Activated CD4-positive, alpha-beta T cell treated with anti-CD3 and anti-CD28 coated beads, Interleukin-2, amount 50 U/mL, for 4 hours (primary cell): Measurements from ENCODE around the gene CACNG6.
"Not testable (repeated sequence)": the region's sequence is repeated elsewhere in the genome, so short reads cannot be mapped to it uniquely, and the experiment has no call there.

Experiments used
- DNase-seq, 2 experiments: peaks; one replicate each; pipeline ENCODE4 v3.0.0-alpha.2; 2020

The CACNG6 gene

GRCh38 chr19:54002495-54003315 is 11.3 kb downstream of the CACNG6 start:
- no peak for DNase-seq

- no peak for DNase-seq
Measured at GRCh38 chr19:54009440-54009839, 18.0 kb downstream of the CACNG6 start.

GRCh38 chr19:54010474-54010873 is 19.0 kb downstream of the CACNG6 start:
- DNase-seq: no peak

GRCh38 chr19:54011507-54012211 is 20.2 kb downstream of the CACNG6 start:
- DNase-seq: no peak

- no peak for DNase-seq
Measured at GRCh38 chr19:54013866-54014265, 22.4 kb downstream of the CACNG6 start.

GRCh38 chr19:54014920-54015560 is 23.6 kb downstream of the CACNG6 start:
- no peak for DNase-seq

- no peak for DNase-seq
Measured at GRCh38 chr19:54017261-54017660, 25.8 kb downstream of the CACNG6 start.

- no peak for DNase-seq
Measured at GRCh38 chr19:54021363-54021762, 29.9 kb downstream of the CACNG6 start.

GRCh38 chr19:54021932-54022331 is 30.5 kb downstream of the CACNG6 start:
- no peak for DNase-seq

- no peak for DNase-seq
Measured at GRCh38 chr19:54023191-54023590, 31.8 kb downstream of the CACNG6 start.

GRCh38 chr19:54024660-54025059 is 33.2 kb downstream of the CACNG6 start:
- no peak for DNase-seq

- no peak for DNase-seq
Measured at GRCh38 chr19:54026656-54027055, 35.2 kb downstream of the CACNG6 start.

GRCh38 chr19:54029301-54029700 is 37.9 kb downstream of the CACNG6 start:
- no peak for DNase-seq

GRCh38 chr19:54029930-54030490 is 38.6 kb downstream of the CACNG6 start:
- DNase-seq: peak; percentile 39 to 42

- no peak for DNase-seq
Measured at GRCh38 chr19:54030895-54031586, 39.6 kb downstream of the CACNG6 start.

GRCh38 chr19:54035215-54036178 is 44.1 kb downstream of the CACNG6 start:
- no peak for DNase-seq

GRCh38 chr19:54036542-54036941 is 45.1 kb downstream of the CACNG6 start:
- DNase-seq: not testable (repeated sequence)

GRCh38 chr19:54040003-54040402 is 48.6 kb downstream of the CACNG6 start:
- DNase-seq: no peak

- no peak for DNase-seq
Measured at GRCh38 chr19:54041969-54042606, 50.7 kb downstream of the CACNG6 start.

GRCh38 chr19:54042989-54043388 is 51.6 kb downstream of the CACNG6 start:
- DNase-seq: no peak

- DNase-seq: no peak
Measured at GRCh38 chr19:54045771-54046170, 54.3 kb downstream of the CACNG6 start.
